ENCODE data around the gene PTCH2.

PTCH2 gene, protein sequence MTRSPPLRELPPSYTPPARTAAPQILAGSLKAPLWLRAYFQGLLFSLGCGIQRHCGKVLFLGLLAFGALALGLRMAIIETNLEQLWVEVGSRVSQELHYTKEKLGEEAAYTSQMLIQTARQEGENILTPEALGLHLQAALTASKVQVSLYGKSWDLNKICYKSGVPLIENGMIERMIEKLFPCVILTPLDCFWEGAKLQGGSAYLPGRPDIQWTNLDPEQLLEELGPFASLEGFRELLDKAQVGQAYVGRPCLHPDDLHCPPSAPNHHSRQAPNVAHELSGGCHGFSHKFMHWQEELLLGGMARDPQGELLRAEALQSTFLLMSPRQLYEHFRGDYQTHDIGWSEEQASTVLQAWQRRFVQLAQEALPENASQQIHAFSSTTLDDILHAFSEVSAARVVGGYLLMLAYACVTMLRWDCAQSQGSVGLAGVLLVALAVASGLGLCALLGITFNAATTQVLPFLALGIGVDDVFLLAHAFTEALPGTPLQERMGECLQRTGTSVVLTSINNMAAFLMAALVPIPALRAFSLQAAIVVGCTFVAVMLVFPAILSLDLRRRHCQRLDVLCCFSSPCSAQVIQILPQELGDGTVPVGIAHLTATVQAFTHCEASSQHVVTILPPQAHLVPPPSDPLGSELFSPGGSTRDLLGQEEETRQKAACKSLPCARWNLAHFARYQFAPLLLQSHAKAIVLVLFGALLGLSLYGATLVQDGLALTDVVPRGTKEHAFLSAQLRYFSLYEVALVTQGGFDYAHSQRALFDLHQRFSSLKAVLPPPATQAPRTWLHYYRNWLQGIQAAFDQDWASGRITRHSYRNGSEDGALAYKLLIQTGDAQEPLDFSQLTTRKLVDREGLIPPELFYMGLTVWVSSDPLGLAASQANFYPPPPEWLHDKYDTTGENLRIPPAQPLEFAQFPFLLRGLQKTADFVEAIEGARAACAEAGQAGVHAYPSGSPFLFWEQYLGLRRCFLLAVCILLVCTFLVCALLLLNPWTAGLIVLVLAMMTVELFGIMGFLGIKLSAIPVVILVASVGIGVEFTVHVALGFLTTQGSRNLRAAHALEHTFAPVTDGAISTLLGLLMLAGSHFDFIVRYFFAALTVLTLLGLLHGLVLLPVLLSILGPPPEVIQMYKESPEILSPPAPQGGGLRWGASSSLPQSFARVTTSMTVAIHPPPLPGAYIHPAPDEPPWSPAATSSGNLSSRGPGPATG

DNA sequence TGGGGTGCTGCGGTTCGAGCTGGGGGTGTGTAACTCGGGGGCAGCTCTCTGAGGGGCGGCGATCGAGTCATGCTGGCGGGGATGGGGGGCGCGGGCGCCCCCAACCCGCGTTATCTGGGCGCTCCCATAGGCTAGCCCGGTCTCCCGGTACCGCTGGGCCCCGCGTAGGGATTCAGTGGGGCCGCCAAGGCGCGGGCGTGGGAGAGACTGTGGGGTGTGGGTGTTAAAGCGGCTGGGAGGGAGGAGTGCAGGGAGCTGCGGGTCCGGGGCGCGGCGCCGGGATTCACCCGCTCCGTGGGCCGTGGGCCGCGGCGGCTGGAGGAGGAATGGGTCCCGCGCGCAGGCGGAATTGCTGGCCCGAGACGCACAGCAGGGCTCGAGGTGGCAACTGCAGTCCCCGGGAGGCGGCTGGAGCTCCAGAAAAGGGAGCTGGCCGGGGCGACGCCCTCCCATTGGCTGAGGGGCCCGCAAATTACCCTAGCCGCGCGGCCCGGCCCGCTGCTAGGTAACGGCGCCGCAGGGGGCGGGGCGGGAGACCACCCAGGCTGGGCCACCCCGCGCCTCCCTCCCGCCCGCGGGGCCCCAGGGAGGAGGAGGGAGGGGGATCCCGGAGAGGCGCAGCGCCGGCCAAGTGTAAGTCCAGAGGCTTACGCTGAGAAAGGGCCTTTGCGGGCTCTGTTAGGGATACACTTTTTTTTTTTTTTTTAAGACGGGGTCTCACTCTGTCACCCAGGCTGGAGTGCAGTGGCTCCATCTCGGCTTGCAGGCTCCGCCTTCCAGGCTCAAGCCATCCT is at the start of gene PTCH2:
Gene PTCH2 (minus strand): TSS at position 392 of the 794 bp plus-strand sequence. CDS start 321 bp downstream, at position 71.
- DNase-seq (ENCODE audit: low spot score) = peak; percentile 87

DNA sequence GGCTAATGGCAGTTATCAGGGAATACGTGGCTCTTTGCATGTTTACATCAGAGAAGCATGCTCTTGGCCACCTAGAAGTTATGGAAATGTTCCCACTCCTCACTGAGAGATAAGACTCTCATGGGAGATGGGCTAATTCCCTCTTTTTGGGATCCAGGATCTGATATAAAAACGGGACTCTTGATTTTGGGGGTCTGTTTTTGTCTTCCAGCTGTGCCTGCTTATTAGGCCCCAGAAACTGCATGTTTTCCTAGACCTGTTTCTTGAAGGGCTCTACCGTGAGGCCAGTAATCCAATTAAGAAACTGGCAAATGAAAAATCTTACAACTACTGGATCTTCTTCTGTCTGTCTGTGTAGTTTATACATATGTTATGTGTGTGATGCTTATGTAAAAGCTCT is 47.0 kb upstream of the PTCH2 start:
- DNase-seq (ENCODE audit: low spot score) = no peak

DNA sequence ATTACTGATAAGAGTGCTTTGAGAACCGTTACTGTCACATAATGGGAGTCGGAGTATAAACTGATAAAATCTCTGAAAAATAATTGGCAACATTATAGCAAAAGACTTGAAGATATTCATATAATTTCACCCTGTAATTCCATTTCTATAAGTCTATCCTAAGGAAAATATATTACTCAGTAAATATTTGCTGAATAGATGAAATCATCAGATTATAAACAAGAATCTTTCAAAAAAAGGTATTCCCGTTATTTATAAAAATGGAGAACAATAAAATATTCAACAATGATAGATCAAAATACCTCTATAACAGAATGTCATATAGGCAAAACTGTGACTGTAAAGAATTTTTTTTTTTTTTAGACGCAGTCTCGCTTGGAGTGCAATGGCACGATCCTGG is 42.4 kb upstream of the PTCH2 start:
- DNase-seq (ENCODE audit: low spot score) = no peak

GRCh38 chr1:44884746-44885145 is 41.7 kb upstream of the PTCH2 start:
- DNase-seq (ENCODE audit: low spot score) = no peak

- DNase-seq (ENCODE audit: low spot score) = no peak
Observed at GRCh38 chr1:44881011-44881632, 38.1 kb upstream of the PTCH2 start.

GRCh38 chr1:44874155-44874554 is 31.1 kb upstream of the PTCH2 start:
- no peak for DNase-seq (ENCODE audit: low spot score)

DNA sequence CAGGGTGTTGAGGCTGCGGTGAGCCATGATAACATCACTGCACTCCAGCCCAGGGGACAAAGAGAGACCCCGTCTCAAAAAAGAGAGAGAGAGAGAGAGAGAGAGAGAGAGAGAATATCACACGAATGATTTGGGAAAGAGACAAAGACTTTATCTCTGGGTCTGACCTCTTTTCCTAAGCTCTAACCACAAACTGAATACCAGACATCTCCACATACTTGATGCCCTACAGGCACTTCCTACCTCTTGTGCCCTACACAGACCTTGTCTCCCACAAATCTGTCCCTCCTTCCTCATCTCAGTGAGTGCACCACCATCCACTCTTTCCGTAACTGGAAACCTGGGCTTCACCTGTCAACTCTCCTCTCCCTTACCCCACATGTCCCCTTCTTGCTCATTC is 27.0 kb upstream of the PTCH2 start:
- no peak for DNase-seq (ENCODE audit: low spot score)

- DNase-seq (ENCODE audit: low spot score) = no peak
Observed at GRCh38 chr1:44867801-44868200, 24.7 kb upstream of the PTCH2 start.

DNA sequence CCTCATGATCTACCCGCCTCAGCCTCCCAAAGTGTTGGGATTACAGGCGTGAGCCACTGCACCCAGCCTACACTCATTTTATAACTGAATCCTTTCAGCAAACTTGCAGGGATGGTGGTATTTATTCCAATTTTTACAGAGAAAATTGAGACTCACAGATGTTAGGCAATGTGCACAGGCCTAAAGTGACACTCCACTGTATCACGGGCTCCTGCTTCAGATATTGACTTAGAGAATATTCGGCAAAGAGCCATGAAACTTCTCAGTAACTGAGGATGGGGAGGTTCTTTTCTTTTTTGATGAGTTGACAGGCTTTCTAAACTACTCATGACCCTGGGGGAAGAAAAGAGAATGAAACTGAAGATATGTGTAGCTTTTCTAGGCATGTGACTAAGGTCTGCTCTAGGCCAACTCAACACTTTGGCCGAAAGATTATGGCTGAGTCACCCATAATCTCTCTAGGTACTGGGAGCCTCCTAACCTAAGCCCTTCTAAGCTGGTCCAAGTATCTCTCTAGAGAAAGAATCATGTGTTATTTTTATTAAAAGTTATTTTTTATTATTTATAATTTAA is 19.9 kb upstream of the PTCH2 start:
- DNase-seq (ENCODE audit: low spot score) = no peak

- no peak for DNase-seq (ENCODE audit: low spot score)
Observed at GRCh38 chr1:44860891-44861425, 17.9 kb upstream of the PTCH2 start.

DNA sequence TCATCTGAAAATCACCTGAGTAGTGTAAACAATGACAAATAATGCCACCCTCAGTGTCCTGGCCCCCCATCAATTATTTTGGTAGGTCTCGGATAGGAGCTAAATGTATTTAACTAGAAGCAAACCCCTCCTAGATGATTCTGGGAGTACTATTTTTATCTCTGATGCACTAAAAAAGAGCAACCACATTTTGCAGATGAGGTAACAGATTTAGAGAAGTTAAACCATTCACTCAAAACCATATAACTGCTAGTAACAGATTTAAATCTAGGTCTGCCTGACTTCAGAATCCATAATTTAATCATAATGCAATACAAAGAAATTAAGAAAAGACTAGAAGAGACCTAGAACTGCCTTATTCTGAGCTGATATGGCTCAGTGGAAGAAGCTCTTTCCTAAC is 17.3 kb upstream of the PTCH2 start:
- no peak for DNase-seq (ENCODE audit: low spot score)

DNA sequence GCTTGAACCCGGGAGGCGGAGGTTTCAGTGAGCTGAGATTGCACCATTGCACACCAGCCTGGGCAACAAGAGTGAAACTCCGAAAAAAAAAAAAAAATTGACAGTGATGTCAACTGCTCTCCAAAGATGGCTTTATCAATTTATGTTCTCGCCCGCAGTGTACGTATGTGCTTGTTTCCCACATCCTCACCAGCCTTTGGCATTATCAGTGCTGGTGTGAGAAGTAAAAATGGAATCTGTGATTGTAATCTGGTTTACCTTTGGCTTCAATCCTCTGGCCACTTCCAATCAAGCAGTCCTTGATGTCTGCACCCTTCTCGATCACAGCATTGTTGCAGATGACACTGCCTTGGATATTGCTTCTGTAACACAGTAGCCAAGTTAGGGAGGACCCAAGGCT is 14.4 kb upstream of the PTCH2 start:
- DNase-seq (ENCODE audit: low spot score) = no peak

- no peak for DNase-seq (ENCODE audit: low spot score)
Observed at GRCh38 chr1:44855742-44856141, 12.7 kb upstream of the PTCH2 start.

DNA sequence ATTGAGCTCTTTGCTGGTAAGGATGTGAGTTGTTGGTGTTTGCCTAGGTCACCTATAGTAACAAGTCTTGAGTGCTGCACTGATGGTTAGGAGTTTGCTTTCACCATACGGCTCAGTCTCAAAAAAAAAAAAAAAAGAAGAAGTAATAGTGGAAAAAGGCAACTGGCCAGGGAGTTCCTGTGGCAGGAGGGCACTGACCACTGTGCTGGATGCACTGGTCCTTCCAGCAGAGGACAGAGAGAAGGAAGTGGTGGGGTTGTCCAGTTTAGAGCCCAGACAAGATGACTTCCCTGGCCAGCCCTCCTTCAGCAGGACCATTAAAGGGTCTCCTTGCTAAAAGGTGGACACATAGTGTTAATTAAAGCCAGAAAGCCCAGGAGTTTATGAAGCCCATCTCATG is 11.9 kb upstream of the PTCH2 start:
- DNase-seq (ENCODE audit: low spot score) = no peak

DNA sequence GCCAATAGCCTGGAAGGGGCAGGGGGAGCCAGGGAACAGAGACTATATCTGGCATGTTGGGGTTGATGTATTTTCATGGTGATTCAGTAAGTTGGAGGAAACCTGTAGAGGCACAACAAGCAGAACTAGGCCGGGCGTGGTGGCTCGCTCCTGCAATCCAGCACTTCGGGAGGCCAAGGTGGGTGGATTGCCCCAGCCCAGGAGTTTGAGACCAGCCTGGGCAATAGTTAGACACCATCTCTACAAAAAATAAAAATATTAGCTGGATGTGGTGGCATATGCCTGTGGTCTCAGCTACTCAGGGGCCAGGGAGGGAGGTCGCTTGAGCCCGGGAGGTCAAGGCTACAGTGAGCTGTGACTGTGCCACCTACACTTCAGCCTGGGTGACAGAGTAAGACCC is 10.1 kb upstream of the PTCH2 start:
- no peak for DNase-seq (ENCODE audit: low spot score)

GRCh38 chr1:44851308-44851707 is 8.3 kb upstream of the PTCH2 start:
- DNase-seq (ENCODE audit: low spot score) = no peak

DNA sequence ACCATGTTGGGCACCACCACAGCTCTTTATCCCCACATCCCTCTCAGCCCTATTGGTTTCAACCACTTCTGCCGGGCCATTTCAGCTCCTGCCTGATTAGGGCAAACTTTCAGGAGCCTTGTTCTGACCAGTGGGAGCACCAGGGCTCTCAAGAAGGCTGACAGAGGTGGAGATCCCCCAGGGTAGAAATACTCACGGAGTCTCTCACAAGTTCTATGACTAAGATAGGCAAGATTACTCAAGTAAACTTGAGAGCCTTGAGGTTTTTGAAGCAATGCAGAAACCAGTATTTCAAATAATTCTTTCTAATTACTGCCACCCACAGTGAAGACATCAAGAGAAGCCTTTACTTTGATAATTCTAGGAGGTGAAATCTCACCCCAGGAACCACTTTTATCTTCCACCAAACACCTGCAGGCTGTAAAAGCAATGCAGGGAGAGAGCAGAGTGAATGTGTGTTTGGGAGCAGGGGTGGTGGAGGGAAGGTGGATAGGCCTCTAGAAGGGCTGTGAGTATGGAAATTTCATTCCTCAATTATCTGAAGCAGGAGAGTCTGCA is 6.6 kb upstream of the PTCH2 start:
- DNase-seq (ENCODE audit: low spot score) = no peak

DNA sequence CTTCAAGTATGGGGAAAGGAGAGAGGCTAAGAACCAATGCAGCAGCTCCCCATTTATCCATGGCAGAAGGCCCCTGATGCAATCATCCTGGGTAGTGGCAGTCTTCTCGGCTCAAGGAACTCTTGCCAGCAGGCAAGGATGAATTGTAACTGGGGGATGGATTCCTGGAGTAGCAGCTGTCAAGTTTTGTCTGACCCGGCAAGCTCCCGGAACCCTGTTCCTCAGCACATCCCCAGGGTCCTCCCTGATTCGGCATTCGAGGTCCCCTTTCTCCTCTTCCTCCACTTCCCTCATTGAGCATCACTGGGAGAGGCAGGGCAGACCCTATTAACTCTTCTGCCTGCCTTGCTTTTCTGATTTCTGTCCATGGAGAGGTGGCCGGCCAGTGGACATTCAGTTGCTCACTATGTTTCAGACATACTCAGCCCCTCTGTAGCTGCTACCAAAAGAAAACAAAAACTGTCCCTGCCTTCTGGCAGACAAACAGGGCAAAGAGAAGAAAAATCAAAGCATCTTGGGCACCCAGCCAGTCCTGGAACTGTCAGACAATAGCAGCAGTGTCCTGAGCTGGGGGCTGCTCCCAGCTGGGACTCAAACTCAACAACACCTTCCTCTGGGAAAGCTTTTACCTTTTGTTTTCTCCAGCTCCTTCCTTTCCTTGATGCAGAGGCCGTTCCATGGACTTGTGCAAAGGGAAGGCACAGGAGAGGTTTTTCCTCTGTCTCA is 5.6 kb upstream of the PTCH2 start:
- DNase-seq (ENCODE audit: low spot score) = no peak

GRCh38 chr1:44847845-44848244 is 4.8 kb upstream of the PTCH2 start:
- no peak for DNase-seq (ENCODE audit: low spot score)

GRCh38 chr1:44846985-44847384 is 3.9 kb upstream of the PTCH2 start:
- no peak for DNase-seq (ENCODE audit: low spot score)
